ENCODE data around the gene WDR89.

DNA sequence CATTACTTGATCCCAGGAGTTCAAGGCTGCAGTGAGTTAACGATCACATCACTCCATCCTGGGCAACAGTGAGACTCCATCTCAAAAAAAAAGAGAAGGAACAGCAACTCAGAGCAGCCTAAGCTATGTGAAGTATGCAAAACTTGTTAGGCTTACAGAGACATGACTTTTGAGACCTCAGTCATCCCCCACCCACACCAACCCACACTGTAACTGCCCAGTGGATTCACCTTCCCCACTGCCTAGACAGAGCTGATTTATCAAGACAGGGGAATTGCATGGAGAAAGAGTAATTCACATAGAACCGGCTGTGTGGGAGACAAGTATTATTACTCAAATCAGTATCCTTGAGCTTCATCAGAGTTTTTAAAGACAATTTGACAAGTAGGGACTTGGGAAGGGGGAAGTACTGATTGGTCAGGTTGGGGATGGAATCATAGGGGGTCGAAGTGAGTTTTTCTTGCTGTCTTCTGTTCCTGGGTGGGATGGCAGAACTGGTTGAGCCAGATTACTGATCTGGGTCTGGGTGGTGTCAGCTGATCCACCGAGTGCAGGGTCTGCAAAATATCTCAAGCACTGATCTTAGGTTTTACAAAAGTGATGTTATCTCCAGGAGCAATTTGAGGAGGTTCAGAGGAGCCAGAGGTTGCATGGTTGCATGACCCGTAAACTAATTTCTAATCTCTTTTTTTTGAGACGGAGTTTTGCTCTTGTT is 6.2 kb upstream of the WDR89 start:
- TF ChIP-seq, protein P1, sequence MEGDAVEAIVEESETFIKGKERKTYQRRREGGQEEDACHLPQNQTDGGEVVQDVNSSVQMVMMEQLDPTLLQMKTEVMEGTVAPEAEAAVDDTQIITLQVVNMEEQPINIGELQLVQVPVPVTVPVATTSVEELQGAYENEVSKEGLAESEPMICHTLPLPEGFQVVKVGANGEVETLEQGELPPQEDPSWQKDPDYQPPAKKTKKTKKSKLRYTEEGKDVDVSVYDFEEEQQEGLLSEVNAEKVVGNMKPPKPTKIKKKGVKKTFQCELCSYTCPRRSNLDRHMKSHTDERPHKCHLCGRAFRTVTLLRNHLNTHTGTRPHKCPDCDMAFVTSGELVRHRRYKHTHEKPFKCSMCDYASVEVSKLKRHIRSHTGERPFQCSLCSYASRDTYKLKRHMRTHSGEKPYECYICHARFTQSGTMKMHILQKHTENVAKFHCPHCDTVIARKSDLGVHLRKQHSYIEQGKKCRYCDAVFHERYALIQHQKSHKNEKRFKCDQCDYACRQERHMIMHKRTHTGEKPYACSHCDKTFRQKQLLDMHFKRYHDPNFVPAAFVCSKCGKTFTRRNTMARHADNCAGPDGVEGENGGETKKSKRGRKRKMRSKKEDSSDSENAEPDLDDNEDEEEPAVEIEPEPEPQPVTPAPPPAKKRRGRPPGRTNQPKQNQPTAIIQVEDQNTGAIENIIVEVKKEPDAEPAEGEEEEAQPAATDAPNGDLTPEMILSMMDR (conservative IDR thresholded peaks at IDR 0.05): no peak
- no peak for TF ChIP-seq EZH2 (IDR thresholded peaks at IDR 0.05; ENCODE audit: low read depth)

Measured in PC-9 (cell line).